Aorta (tissue), 5 donors: ENCODE results near the gene LEMD2. TPM values are rescaled to one million over a fixed set of nuclear protein-coding genes. Genes with fewer than 3 reads are reported as not detected.

ENCODE experiments used
- ATAC-seq: fragments of 200-7000 bp; cut with Tn5 transposase; one replicate; pipeline ENCODE4 v1.9.1; 2022; ENCODE audit warnings: moderate library complexity; ENCODE audit not compliant: low FRiP score
- DNase-seq, 2 donors: peaks; one replicate each; pipeline ENCODE4 v3.0.0-alpha.2; 2020
- H3K27ac ChIP-seq, 2 donors: one replicate each; pipeline ENCODE4 v1.5.1; 2013; ENCODE audit warnings: low read length in 2 of 2, mild to moderate bottlenecking in 2 of 2, moderate library complexity in 2 of 2, control low read depth in 1 of 2, inconsistent platforms in 1 of 2, low read depth in 1 of 2
- H3K27me3 ChIP-seq, 2 donors: one replicate each; pipeline ENCODE4 v1.6.1; 2013; ENCODE audit warnings: control low read depth in 1 of 2, low read length in 1 of 2, mild to moderate bottlenecking in 1 of 2, moderate library complexity in 1 of 2; ENCODE audit not compliant: insufficient read depth in 2 of 2, control insufficient read depth in 1 of 2
- H3K36me3 ChIP-seq, 2 donors: one replicate each; pipeline ENCODE4 v1.6.1; 2013; ENCODE audit warnings: control low read depth in 1 of 2, low read length in 1 of 2, mild to moderate bottlenecking in 1 of 2; ENCODE audit not compliant: insufficient read depth in 2 of 2, control insufficient read depth in 1 of 2
- H3K4me1 ChIP-seq, 2 donors: one replicate each; pipeline ENCODE4 v1.6.1; 2013; ENCODE audit warnings: low read length in 2 of 2, control low read depth in 1 of 2, mild to moderate bottlenecking in 1 of 2, moderate library complexity in 1 of 2; ENCODE audit not compliant: insufficient read depth in 2 of 2, control insufficient read depth in 1 of 2
- H3K4me3 ChIP-seq, 2 donors: one replicate each; pipeline ENCODE4 v1.5.1; 2013; ENCODE audit warnings: low read length in 2 of 2, control low read depth in 1 of 2, mild to moderate bottlenecking in 1 of 2
- H3K9me3 ChIP-seq: one replicate; pipeline ENCODE4 v1.6.1; 2013; ENCODE audit warnings: mild to moderate bottlenecking, low read length; ENCODE audit not compliant: control insufficient read depth
- WGBS, 2 donors: extraction: QIAGEN DNeasy Blood & Tissue Kit; methylation state at CpG; one replicate each; pipeline ENCODE4 v1.1.7; 2013; 5-methylcytosine and 5-hydroxymethylcytosine counted together
- intact Hi-C, 2 donors: fragments of 100-400 bp; cut with DNase I; formaldehyde crosslinking; loops; one replicate each; pipeline versions ENCODE4 v1.14.2 to v1.15.0; 2022
- polyA plus RNA-seq, 2 donors: library from polyadenylated mRNA; stranded (reverse); fragments of 200-250 nt; gene quantifications; one replicate each; pipeline ENCODE4 v1.2.3, GENCODE V29; 2013
- total RNA-seq, 2 donors: library from RNA; stranded (reverse); fragmentation: NEBNext Ultra II Directional; extraction: Animal tissue kit (Norgen Biotek cat#: 25700); gene quantifications; one replicate each; pipeline ENCODE4 v1.2.1, GENCODE V29; 2021
- donor health status: healthy with polysubstance abuse.
- donor health status: Bipolar disorder and iron deficiency.
- donor health status: DM: no; HTN: no; CAD: no.
- donor health status: DM: no; HTN: no; CAD: no.
- donor health status: DM: yes; HTN: yes; CAD: no.

Gene LEMD2
- total and polyA plus RNA-seq, 4 donors = 19.4 to 85.6 (median 53.2) TPM

DNA sequence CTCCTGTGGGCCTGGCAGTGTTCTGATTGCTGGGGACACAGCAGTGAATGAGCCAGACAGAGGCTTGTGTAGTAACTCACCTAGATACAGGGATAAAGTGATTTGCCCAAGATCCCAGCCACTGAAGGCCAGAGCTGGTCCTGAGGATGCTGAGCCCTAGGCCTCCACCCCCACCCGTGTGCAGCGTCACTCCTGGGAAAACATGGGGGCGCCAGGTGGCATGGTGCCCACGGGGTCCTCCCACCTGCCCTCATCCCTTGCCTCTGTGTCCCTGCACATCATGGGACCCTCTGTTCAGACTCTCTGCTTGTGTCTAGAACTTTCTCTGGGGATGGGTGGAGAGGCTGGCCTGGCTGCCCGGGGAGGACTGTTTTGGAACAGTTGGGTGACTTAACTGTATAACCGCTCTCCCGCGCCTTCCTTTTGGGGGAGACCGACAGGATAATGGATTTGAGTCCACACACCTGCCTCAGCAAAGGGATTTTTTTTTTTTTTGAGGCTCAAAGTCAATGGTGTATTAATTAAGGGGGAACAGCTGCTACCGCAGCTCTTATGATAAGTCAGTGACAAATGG is 19.6 kb downstream of the LEMD2 start:
- H3K4me1 ChIP-seq = no peaks in the 10 kb centered on the region
- no peaks in the 10 kb centered on the region for H3K9me3 ChIP-seq
- H3K4me3 ChIP-seq = no peak overlapping the region
- no peaks in the 10 kb centered on the region for H3K27me3 ChIP-seq
- DNase-seq = no peak
- no peaks in the 10 kb centered on the region for H3K36me3 ChIP-seq
- WGBS, 2 donors = 78 to 85% methylated on average over 10 of the region's 10 CpGs
- H3K27ac ChIP-seq = peak overlapping the region in 1 of 2 donors; percentile 7
- ATAC-seq = no peak
- intact Hi-C loops = loop anchor here in 1 of 2 donors (10.0 kb wide), 1 partner anchor 255 kb away; no protein-coding TSS in a partner anchor

DNA sequence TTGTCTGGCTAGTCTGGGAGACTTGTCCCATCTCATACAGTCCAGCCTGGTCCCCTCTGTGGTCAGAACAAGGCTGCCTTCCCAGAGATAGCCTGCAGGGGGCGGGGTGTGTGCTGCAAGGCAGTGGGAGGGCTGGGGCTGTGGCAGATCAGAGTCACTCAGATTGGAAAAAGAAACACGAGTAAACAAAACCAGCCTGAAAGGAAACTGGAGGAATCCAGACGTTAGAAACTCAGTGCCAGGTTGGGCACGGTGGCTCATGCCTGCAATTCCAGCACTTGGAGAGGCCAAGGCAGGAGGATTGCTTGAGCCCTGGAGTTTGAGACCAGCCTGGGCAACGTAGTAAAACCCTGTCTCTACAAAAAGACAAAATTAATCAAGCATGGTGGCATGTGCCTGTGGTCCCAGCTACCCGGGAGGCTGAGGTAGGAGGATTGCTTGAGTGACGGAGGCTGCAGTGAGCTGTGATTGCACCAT is 20.2 kb downstream of the LEMD2 start:
- peak; percentile 89 to 93 for DNase-seq
- intact Hi-C loops = loop anchor here in 1 of 2 donors (10.0 kb wide), 1 partner anchor 256 kb away; no protein-coding TSS in a partner anchor
- no peaks in the 10 kb centered on the region for H3K4me1 ChIP-seq

DNA sequence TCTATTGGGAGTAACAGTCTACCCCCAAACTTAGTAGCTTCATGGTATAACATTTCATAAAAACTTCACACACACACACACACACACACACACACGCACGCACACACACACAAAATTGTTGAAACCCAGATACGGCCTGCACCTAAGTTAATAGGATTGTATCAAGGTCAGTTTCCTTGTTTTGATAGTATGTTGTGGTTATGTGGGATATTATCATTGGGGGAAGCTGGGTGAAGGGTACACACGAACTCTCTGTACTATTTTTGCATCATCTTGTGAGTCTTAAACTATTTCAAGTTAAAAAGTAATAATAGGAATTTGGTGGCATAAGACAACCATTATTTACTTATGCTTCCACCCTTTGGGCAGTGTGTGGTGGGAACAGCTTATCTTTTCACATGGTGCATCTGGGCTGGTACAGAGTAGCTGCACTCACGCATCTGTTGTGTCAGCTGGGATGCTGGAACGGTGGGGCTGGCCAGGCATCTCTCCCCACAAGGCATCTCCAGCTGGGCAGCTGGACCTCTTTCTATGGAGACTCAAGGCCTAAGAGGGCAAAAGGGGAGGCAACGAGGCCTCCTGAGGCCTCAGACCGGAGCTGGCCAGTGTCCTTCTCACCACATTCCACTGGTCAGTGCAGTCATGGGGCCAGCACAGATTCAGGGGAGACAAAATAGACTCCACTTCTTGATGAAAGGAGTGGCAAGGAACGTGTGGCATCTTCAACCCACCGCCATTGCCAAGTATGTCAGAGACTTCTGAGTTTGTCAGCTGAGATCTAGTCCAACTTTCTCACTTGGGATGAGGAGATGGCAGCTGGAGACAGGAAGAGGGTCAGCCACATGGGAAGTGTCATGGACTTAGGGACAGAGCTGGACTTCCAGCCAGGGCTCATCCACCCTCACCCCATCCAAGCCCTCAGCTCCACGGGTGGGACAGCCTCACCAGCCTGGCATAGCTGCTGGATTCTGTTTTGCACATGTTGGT is 21.7 kb downstream of the LEMD2 start:
- no peaks in the 10 kb centered on the region for H3K36me3 ChIP-seq
- WGBS, 2 donors = 80 to 84% methylated on average over 11 of the region's 11 CpGs
- no peaks in the 10 kb centered on the region for H3K27me3 ChIP-seq
- H3K4me3 ChIP-seq = no peak overlapping the region
- no peaks in the 10 kb centered on the region for H3K4me1 ChIP-seq
- H3K27ac ChIP-seq = no peak overlapping the region
- ATAC-seq (no peak), DNase-seq (no peak)
- intact Hi-C loops = loop anchor here in 1 of 2 donors (10.0 kb wide), 1 partner anchor 258 kb away; no protein-coding TSS in a partner anchor
- no peaks in the 10 kb centered on the region for H3K9me3 ChIP-seq

More for the DNA sequence above, 20.2 kb downstream of the LEMD2 start:
- Histone ChIP-seq H3K27ac (peak overlapping the region in 1 of 2 donors; percentile 7), H3K36me3 (no peaks in the 10 kb centered on the region), H3K27me3 (no peaks in the 10 kb centered on the region), H3K9me3 (no peaks in the 10 kb centered on the region), H3K4me3 (no peak overlapping the region)
- peak; percentile 69 for ATAC-seq
- 32 to 33% methylated on average over 7 of the region's 7 CpGs for WGBS, 2 donors

GRCh38 chr6:33765368-33765767 is 23.6 kb downstream of the LEMD2 start:
- Histone ChIP-seq H3K27me3 (no peaks in the 10 kb centered on the region), H3K36me3 (no peaks in the 10 kb centered on the region), H3K4me3 (no peak overlapping the region), H3K9me3 (no peaks in the 10 kb centered on the region), H3K4me1 (no peaks in the 10 kb centered on the region), H3K27ac (no peak overlapping the region)
- no peak for ATAC-seq
- intact Hi-C loops = loop anchor here in 1 of 2 donors (10.0 kb wide), 1 partner anchor 259 kb away; no protein-coding TSS in a partner anchor
- 94 to 95% methylated on average over 9 of the region's 9 CpGs for WGBS, 2 donors
- DNase-seq = no peak

- no peak overlapping the region for H3K4me3 ChIP-seq
- 80 to 87% methylated on average over 2 of the region's 2 CpGs for WGBS, 2 donors
- H3K36me3 ChIP-seq = no peaks in the 10 kb centered on the region
- DNase-seq (no peak), ATAC-seq (no peak)
- no peak overlapping the region for H3K27ac ChIP-seq
- intact Hi-C loops = loop anchor here in 1 of 2 donors (10.0 kb wide), 1 partner anchor 261 kb away; no protein-coding TSS in a partner anchor
- H3K4me1 ChIP-seq = no peaks in the 10 kb centered on the region
- no peaks in the 10 kb centered on the region for H3K27me3 ChIP-seq
- H3K9me3 ChIP-seq = no peaks in the 10 kb centered on the region
Observed at GRCh38 chr6:33764036-33764435, 24.9 kb downstream of the LEMD2 start.

- 40 to 53% methylated on average over 6 of the region's 6 CpGs for WGBS, 2 donors
- Histone ChIP-seq H3K36me3 (no peaks in the 10 kb centered on the region), H3K9me3 (no peaks in the 10 kb centered on the region), H3K4me3 (no peak overlapping the region), H3K27me3 (no peaks in the 10 kb centered on the region), H3K27ac (no peak overlapping the region), H3K4me1 (no peaks in the 10 kb centered on the region)
- intact Hi-C loops = loop anchor here in 1 of 2 donors (10.0 kb wide), 1 partner anchor 261 kb away; no protein-coding TSS in a partner anchor
- no peak for ATAC-seq
- no peak for DNase-seq
Observed at GRCh38 chr6:33763483-33763882, 25.4 kb downstream of the LEMD2 start.

DNA sequence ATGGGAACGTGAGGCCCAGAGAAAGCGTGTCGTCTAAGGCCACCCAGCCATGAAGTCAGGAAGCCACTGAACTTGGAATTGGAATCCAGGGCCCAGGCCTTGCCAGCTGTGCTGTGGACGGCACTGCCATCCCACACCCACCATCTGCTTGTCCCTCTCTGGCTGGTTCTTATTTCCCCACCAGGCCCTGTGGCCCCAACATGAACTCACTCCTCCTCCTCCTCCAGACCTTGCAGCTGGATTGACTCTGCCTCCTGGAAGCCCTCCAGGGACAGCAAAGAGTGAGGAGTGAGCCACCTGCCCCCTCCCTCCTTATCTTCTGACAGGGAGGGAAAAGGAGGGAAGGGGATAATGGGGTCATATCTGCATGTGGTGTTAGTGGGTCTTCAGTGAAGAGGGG is 26.2 kb downstream of the LEMD2 start:
- no peak for ATAC-seq
- 79 to 84% methylated on average over 4 of the region's 4 CpGs for WGBS, 2 donors

GRCh38 chr6:33761922-33762629 is 26.9 kb downstream of the LEMD2 start:
- DNase-seq (peak in 1 of 2 donors; percentile 59), ATAC-seq (peak; percentile 55)
- Histone ChIP-seq H3K36me3 (no peaks in the 10 kb centered on the region), H3K27ac (no peak overlapping the region), H3K4me3 (no peak overlapping the region), H3K9me3 (no peaks in the 10 kb centered on the region), H3K4me1 (no peaks in the 10 kb centered on the region), H3K27me3 (no peaks in the 10 kb centered on the region)
- intact Hi-C loops = loop anchor here in 1 of 2 donors (10.0 kb wide), 1 partner anchor 263 kb away; no protein-coding TSS in a partner anchor
- 76 to 82% methylated on average over 7 of the region's 7 CpGs for WGBS, 2 donors

More for the DNA sequence above, 26.2 kb downstream of the LEMD2 start:
- no peak for DNase-seq
- no peak overlapping the region for H3K27ac ChIP-seq
- H3K4me1 ChIP-seq = no peaks in the 10 kb centered on the region
- no peaks in the 10 kb centered on the region for H3K36me3 ChIP-seq
- H3K4me3 ChIP-seq = no peak overlapping the region
- H3K27me3 ChIP-seq = no peaks in the 10 kb centered on the region
- intact Hi-C loops = loop anchor here in 1 of 2 donors (10.0 kb wide), 1 partner anchor 262 kb away; no protein-coding TSS in a partner anchor
- no peaks in the 10 kb centered on the region for H3K9me3 ChIP-seq
